HG02642 (cell line): ENCODE data around the gene LAMA1.
A peak's percentile ranks its signal among the peaks of the same experiment; 100 is the strongest.

ENCODE experiments used
- ATAC-seq: cut with Tn5 transposase; IDR thresholded peaks from one replicate; pipeline ENCODE4 v1.9.1; 2021; ENCODE audit warnings: mild to moderate bottlenecking; ENCODE audit not compliant: unreplicated experiment, poor library complexity

The LAMA1 gene

GRCh38 chr18:6920099-6920955, 197.3 kb downstream of the LAMA1 start:
- peak; percentile 54 for ATAC-seq

GRCh38 chr18:6917072-6917471, 200.5 kb downstream of the LAMA1 start:
- ATAC-seq, result no peak

GRCh38 chr18:6901286-6901926, 216.2 kb downstream of the LAMA1 start:
- no peak for ATAC-seq

- no peak for ATAC-seq
Observed at GRCh38 chr18:6891788-6892187, 225.8 kb downstream of the LAMA1 start.
